HG03280 (cell line): ENCODE measurements around the gene THOC1.

Experiments
- ATAC-seq: cut with Tn5 transposase; IDR thresholded peaks from one replicate; pipeline ENCODE4 v1.9.1; 2021; ENCODE audit warnings: mild to moderate bottlenecking, moderate library complexity; ENCODE audit not compliant: unreplicated experiment

Gene THOC1

GRCh38 chr18:220708-221107, 47.1 kb downstream of the THOC1 start:
- ATAC-seq: no peak

GRCh38 chr18:217532-218336, 50.1 kb downstream of the THOC1 start:
- no peak for ATAC-seq

- ATAC-seq: no peak
These were observed 52.3 kb downstream of the THOC1 start for GRCh38 chr18:215448-216010.

- ATAC-seq: no peak
These were observed 53.9 kb downstream of the THOC1 start for GRCh38 chr18:213966-214365.

- ATAC-seq: no peak
These were observed 54.3 kb downstream of the THOC1 start for GRCh38 chr18:213505-213904.

GRCh38 chr18:212780-213179, 55.1 kb downstream of the THOC1 start:
- no peak for ATAC-seq

GRCh38 chr18:211582-211981, 56.3 kb downstream of the THOC1 start:
- no peak for ATAC-seq

- ATAC-seq: no peak
These were observed 57.1 kb downstream of the THOC1 start for GRCh38 chr18:210733-211132.

GRCh38 chr18:210075-210474, 57.8 kb downstream of the THOC1 start:
- ATAC-seq: no peak

GRCh38 chr18:199768-200167, 68.1 kb downstream of the THOC1 start:
- no peak for ATAC-seq

- ATAC-seq: no peak
These were observed 68.6 kb downstream of the THOC1 start for GRCh38 chr18:199214-199613.

GRCh38 chr18:195651-196050, 72.2 kb downstream of the THOC1 start:
- ATAC-seq: no peak

GRCh38 chr18:192801-193200, 75.0 kb downstream of the THOC1 start:
- no peak for ATAC-seq

GRCh38 chr18:191725-192124, 76.1 kb downstream of the THOC1 start:
- ATAC-seq: no peak

GRCh38 chr18:189254-189653, 78.6 kb downstream of the THOC1 start:
- ATAC-seq: no peak

- ATAC-seq: no peak
These were observed 84.1 kb downstream of the THOC1 start for GRCh38 chr18:183769-184168.

- ATAC-seq: no peak
These were observed 86.1 kb downstream of the THOC1 start for GRCh38 chr18:181711-182110.

GRCh38 chr18:179499-179898, 88.3 kb downstream of the THOC1 start:
- ATAC-seq: no peak

- ATAC-seq: no peak
These were observed 95.5 kb downstream of the THOC1 start for GRCh38 chr18:172361-172760.
